ENCODE measurements around the gene TRAF3.
"Not testable (repeated sequence)": the region's sequence is repeated elsewhere in the genome, so short reads cannot be mapped to it uniquely, and the experiment has no call there.

The TRAF3 gene

DNA sequence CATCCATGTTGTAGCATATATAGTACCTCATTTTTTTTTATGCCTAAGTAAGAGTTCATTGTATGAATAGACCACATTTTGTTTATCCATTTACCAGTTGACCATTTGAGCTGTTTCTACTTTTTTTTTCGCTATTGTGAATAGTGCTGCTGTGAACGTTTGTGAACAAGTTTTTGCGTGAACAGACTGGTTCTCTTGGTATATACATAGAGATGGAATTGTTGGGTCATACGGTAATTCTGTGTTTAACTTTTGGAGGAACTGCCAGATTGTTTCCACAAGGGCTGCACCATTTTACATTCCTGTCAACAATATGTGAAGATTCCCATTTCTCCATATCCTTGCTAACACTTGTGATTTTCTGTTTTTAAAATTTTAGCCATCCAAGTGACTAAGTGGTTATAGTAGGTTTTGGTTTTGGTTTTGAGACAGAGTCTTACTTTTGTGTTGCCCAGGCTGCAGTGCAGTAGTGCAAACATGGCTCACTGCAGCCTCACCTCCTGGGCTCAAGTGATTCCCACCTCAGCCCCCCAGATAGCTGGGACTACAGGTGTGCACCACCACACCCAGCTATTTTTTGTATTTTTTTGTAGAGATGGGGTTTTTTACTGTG is 76.9 kb downstream of the TRAF3 start:
- no peaks in the 10 kb centered on the region for H3K4me1 ChIP-seq (ENCODE audit: insufficient read depth, low read length)
- H3K36me3 ChIP-seq (ENCODE audit: insufficient read depth, low read length): no peaks in the 10 kb centered on the region
- peaks cover 7% of the 10 kb centered on the region for H3K9me3 ChIP-seq (ENCODE audit: control insufficient read depth, insufficient read depth, low read length)
- no peak overlapping the region for H3K9ac ChIP-seq (ENCODE audit: low read depth, low read length)

DNA sequence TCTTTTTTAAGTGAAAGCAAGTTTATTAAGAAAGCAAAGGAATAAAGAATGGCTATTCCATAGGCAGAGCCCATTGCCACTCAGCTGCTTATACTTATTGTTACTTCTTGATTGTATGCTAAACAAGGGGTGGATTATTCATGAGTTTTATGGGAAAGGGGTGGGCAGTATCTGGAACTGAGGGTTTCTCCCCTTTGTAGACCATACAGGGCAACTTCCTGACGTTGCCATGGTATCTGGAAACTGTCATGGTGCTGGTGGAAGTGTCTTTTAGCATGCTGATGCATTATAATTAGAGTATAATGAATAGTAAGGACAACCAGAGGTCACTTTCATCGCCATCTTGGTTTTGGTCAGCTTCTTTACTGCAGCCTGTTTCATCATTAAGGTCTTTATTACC is 78.9 kb downstream of the TRAF3 start:
- peaks cover 7% of the 10 kb centered on the region for H3K9me3 ChIP-seq (ENCODE audit: control insufficient read depth, insufficient read depth, low read length)
- H3K4me1 ChIP-seq (ENCODE audit: insufficient read depth, low read length): peaks cover 6% of the 10 kb centered on the region; the same call in 1 of the 2 replicates
- H3K36me3 ChIP-seq (ENCODE audit: insufficient read depth, low read length): no peaks in the 10 kb centered on the region
- no peak overlapping the region for H3K9ac ChIP-seq (ENCODE audit: low read depth, low read length)

DNA sequence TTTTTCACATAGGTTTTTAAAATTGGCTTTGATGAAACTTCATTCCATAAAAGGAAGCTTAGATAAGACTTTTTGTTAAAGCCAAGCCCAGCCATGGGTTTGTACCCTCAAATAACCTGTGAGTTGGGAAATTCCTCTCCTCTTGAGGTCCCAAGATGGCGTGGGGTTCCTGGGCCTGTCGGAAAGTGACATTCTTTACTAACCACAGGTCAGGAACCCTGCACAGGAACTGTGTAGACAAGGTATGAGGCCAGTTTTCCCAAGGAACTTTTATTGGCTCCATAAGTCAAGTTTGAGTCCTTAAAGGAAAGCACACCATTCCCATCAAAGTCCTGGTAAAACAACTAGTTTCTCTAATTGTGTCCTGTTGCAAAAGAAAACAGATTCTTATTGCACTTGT is 80.2 kb downstream of the TRAF3 start:
- H3K36me3 ChIP-seq (ENCODE audit: insufficient read depth, low read length): no peaks in the 10 kb centered on the region
- peaks cover 6% of the 10 kb centered on the region; the same call in 1 of the 2 replicates for H3K4me1 ChIP-seq (ENCODE audit: insufficient read depth, low read length)
- H3K9ac ChIP-seq (ENCODE audit: low read depth, low read length): no peak overlapping the region
- peaks cover 7% of the 10 kb centered on the region for H3K9me3 ChIP-seq (ENCODE audit: control insufficient read depth, insufficient read depth, low read length)

- H3K4me1 ChIP-seq (ENCODE audit: insufficient read depth, low read length): peaks cover 6% of the 10 kb centered on the region; the same call in 1 of the 2 replicates
- peaks cover 7% of the 10 kb centered on the region for H3K9me3 ChIP-seq (ENCODE audit: control insufficient read depth, insufficient read depth, low read length)
- H3K9ac ChIP-seq (ENCODE audit: low read depth, low read length): no peak overlapping the region
- no peaks in the 10 kb centered on the region; the same call in 1 of the 2 replicates for H3K36me3 ChIP-seq (ENCODE audit: insufficient read depth, low read length)
Measured at GRCh38 chr14:102859911-102860310, 82.7 kb downstream of the TRAF3 start.

GRCh38 chr14:102862154-102862773 is 85.0 kb downstream of the TRAF3 start:
- H3K9me3 ChIP-seq (ENCODE audit: control insufficient read depth, insufficient read depth, low read length): peaks cover 7% of the 10 kb centered on the region
- H3K36me3 ChIP-seq (ENCODE audit: insufficient read depth, low read length): no peaks in the 10 kb centered on the region; the same call in 1 of the 2 replicates
- peaks cover 6% of the 10 kb centered on the region; the same call in 1 of the 2 replicates for H3K4me1 ChIP-seq (ENCODE audit: insufficient read depth, low read length)
- no peak overlapping the region for H3K9ac ChIP-seq (ENCODE audit: low read depth, low read length)

DNA sequence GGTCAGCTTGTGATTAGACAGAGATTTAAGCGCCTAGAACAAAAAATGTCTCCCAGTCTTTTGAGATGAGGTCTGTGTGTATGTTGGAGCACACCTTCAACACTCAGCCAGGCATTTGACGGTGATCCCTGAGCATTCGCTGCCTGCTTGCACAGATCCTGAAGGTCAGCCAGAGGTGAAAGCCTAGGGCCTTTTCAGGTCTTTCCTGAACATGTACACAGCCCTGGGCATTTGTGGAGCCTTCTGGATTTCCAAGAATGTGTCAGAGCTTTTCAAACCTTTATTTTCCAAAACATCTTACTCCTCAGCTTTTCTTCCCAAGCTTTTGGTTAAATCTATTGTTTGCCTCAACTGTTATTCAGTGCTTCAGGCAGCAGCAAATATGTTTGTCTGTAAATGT is 86.1 kb downstream of the TRAF3 start:
- Histone ChIP-seq H3K9ac (ENCODE audit: low read depth, low read length) (no peak overlapping the region), H3K9me3 (ENCODE audit: control insufficient read depth, insufficient read depth, low read length) (no peaks in the 10 kb centered on the region), H3K4me1 (ENCODE audit: insufficient read depth, low read length) (peaks cover 6% of the 10 kb centered on the region; the same call in 1 of the 2 replicates), H3K36me3 (ENCODE audit: insufficient read depth, low read length) (no peaks in the 10 kb centered on the region; the same call in 1 of the 2 replicates)

DNA sequence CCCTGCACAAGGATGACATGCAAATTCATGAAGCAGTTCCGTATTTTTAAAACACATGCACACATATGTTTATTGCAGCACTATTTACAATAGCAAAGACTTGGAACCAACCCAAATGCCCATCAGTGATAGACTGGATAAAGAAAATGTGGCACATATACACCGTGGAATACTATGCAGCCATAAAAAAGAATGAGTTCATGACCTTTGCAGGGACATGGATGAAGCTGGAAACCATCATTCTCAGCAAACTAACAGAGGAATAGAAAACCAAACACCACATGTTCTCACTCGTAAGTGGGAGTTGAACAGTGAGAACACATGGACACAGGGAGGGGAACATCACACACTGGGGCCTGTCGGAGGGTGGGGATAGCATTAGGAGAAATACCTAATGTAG is 88.7 kb downstream of the TRAF3 start:
- not testable (repeated sequence) for H3K9ac ChIP-seq (ENCODE audit: low read depth, low read length); H3K9me3 ChIP-seq (ENCODE audit: control insufficient read depth, insufficient read depth, low read length); H3K4me1 ChIP-seq (ENCODE audit: insufficient read depth, low read length); H3K36me3 ChIP-seq (ENCODE audit: insufficient read depth, low read length)

DNA sequence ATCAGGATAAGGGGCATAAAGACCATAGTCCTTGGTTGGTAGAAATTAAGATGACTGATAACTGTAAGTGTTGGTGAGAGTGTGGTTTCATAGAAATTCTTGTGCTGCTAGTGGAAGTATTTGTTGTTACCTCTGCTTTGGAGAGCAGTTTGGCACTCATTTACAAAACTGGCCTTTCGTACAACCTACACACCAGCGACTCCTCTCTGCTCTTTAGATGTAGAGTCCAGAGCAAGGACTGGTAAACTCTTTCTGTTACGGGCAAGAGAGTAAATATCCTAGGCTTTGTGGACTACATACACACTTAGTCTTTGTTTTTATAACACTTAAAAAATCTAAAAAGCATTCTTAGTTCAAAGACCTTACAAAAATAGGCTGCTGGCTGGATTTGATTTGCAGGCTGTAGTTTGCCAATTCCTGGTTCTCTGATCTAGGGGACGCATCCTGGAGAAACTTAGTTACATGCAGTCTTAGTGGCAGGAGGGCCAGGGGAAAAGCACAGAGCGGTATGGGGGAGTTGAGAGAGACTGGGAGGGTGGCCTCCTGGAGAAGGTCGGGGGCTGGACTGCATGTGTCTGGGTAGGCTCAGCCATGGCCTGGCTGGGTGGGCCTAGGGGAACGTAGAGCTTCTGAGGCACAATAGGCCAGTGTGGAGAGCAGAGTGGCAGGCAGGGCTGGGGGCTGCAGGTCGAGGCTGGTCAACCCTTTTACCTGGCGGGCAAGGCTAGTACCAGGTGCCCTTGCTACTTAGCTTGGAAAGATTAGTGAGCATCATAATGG is 89.9 kb downstream of the TRAF3 start:
- no peaks in the 10 kb centered on the region for H3K4me1 ChIP-seq (ENCODE audit: insufficient read depth, low read length)
- no peaks in the 10 kb centered on the region for H3K9me3 ChIP-seq (ENCODE audit: control insufficient read depth, insufficient read depth, low read length)
- H3K36me3 ChIP-seq (ENCODE audit: insufficient read depth, low read length): no peaks in the 10 kb centered on the region; the same call in 1 of the 2 replicates
- no peak overlapping the region for H3K9ac ChIP-seq (ENCODE audit: low read depth, low read length)

- H3K9me3 ChIP-seq (ENCODE audit: control insufficient read depth, insufficient read depth, low read length): no peaks in the 10 kb centered on the region
- H3K9ac ChIP-seq (ENCODE audit: low read depth, low read length): no peak overlapping the region
- no peaks in the 10 kb centered on the region; the same call in 1 of the 2 replicates for H3K36me3 ChIP-seq (ENCODE audit: insufficient read depth, low read length)
- H3K4me1 ChIP-seq (ENCODE audit: insufficient read depth, low read length): no peaks in the 10 kb centered on the region
Measured at GRCh38 chr14:102867826-102868580, 90.8 kb downstream of the TRAF3 start.

DNA sequence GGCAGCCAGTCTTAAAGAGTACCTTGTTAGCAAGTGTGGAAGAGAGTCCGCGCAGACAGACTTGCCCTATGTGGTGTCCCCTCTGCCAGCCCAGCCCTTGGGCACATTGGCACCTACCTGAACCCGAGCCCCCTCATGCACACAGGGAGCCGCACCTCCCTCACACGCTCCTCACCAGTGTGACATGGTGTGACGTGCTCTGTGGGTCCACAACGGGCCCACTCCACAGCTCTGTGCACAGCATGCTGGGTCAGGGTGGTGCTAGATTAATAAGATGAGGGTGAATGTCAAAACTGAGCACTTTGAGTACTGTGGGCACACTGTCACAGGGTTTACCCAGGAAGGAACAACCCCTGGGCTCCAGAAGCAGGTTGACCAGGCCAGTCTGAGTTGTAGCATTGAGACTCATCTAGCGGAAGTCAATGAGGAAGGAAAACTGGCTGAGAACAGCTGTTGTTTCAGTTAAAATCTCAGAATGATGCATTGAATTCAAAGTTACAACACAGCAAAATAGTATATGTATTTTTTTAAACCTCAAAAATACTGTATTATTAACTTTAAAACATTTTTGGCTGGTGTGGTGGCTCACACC is 91.8 kb downstream of the TRAF3 start:
- H3K9me3 ChIP-seq (ENCODE audit: control insufficient read depth, insufficient read depth, low read length): no peaks in the 10 kb centered on the region
- H3K36me3 ChIP-seq (ENCODE audit: insufficient read depth, low read length): no peaks in the 10 kb centered on the region; the same call in 1 of the 2 replicates
- H3K9ac ChIP-seq (ENCODE audit: low read depth, low read length): no peak overlapping the region
- no peaks in the 10 kb centered on the region for H3K4me1 ChIP-seq (ENCODE audit: insufficient read depth, low read length)

DNA sequence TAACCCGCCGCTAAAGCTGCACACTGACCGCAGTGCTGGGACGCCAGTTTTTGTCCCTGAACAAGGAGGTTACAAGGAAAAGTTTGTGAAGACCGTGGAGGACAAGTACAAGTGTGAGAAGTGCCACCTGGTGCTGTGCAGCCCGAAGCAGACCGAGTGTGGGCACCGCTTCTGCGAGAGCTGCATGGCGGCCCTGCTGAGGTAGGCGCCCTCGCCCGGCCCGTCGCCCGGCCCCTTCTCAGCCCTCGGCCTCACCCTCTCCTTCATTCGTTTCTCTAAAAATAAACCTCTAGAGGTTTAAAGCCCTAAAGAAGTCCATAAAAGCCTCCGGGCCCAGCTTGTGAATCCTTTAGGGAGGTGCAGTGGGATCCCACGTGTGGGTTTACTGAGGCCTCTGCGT is 93.0 kb downstream of the TRAF3 start:
- no peaks in the 10 kb centered on the region for H3K36me3 ChIP-seq (ENCODE audit: insufficient read depth, low read length)
- H3K9me3 ChIP-seq (ENCODE audit: control insufficient read depth, insufficient read depth, low read length): no peaks in the 10 kb centered on the region
- no peak overlapping the region for H3K9ac ChIP-seq (ENCODE audit: low read depth, low read length)
- H3K4me1 ChIP-seq (ENCODE audit: insufficient read depth, low read length): no peaks in the 10 kb centered on the region

- H3K4me1 ChIP-seq (ENCODE audit: insufficient read depth, low read length): no peaks in the 10 kb centered on the region
- H3K9ac ChIP-seq (ENCODE audit: low read depth, low read length): no peak overlapping the region
- no peaks in the 10 kb centered on the region for H3K9me3 ChIP-seq (ENCODE audit: control insufficient read depth, insufficient read depth, low read length)
- no peaks in the 10 kb centered on the region for H3K36me3 ChIP-seq (ENCODE audit: insufficient read depth, low read length)
Measured at GRCh38 chr14:102870994-102871831, 94.0 kb downstream of the TRAF3 start.

DNA sequence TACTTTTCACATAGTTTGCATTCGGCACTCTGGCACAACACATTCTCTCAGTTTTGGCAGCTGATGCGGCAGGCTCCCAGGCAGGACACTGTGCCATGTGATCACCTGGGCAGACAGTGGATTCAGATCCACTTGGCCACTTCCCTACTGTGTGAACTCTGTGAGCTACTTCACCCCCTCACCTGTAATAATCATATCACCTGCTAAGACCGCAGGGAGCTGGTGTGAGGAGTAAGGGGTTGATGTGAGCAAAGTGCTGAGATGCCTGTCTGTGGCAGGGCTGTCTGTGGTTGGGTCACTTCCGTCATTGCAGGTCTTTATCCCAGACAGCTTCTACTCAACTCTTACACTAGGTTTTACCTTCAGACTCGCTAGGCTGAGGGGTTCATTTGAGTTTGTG is 94.8 kb downstream of the TRAF3 start:
- Histone ChIP-seq H3K4me1 (ENCODE audit: insufficient read depth, low read length) (no peaks in the 10 kb centered on the region), H3K9ac (ENCODE audit: low read depth, low read length) (no peak overlapping the region), H3K9me3 (ENCODE audit: control insufficient read depth, insufficient read depth, low read length) (no peaks in the 10 kb centered on the region), H3K36me3 (ENCODE audit: insufficient read depth, low read length) (no peaks in the 10 kb centered on the region; the same call in 1 of the 2 replicates)
